ENCODE results near the gene LEPROT.

- TF ChIP-seq CTCF (conservative IDR thresholded peaks at IDR 0.05; ENCODE audit: low read depth, low read length) (no peak), EZH2 (IDR thresholded peaks at IDR 0.05; ENCODE audit: low read length, unreplicated experiment) (no peak), EZH2phosphoT487 (IDR thresholded peaks at IDR 0.05; ENCODE audit: borderline replicate concordance, low read length) (no peak)
Measured at GRCh38 chr1:65393928-65394327, 26.5 kb upstream of the LEPROT start.

All from PC-3 (cell line).